Loucy (cell line): ENCODE measurements around the gene IRS1.

Experiments used
- H2AFZ ChIP-seq: fragments of 200-600 bp; sonication (generic); 2 replicates; pipeline ENCODE4 v1.6.0; 2016; ENCODE audit warnings: antibody characterized with exemption, mild to moderate bottlenecking, low read length, moderate library complexity
- H3F3A ChIP-seq: fragments of 200-600 bp; 2 replicates; pipeline ENCODE4 v1.6.0; 2016; ENCODE audit warnings: antibody characterized with exemption, low read depth, mild to moderate bottlenecking
- H3K27me3 ChIP-seq: fragments of 200-600 bp; sonication (generic); 2 replicates; pipeline ENCODE4 v1.6.1; 2014; ENCODE audit warnings: low read length, mild to moderate bottlenecking; ENCODE audit not compliant: insufficient read depth, poor library complexity, severe bottlenecking
- H3K36me3 ChIP-seq: fragments of 200-600 bp; sonication (generic); 2 replicates; pipeline ENCODE4 v1.6.1; 2016; ENCODE audit warnings: low read length; ENCODE audit not compliant: insufficient read depth
- H3K4me1 ChIP-seq: fragments of 200-600 bp; sonication (generic); 2 replicates; pipeline ENCODE4 v1.5.1; 2014; ENCODE audit warnings: low read length, mild to moderate bottlenecking; ENCODE audit not compliant: insufficient read depth, poor library complexity, severe bottlenecking
- H3K4me2 ChIP-seq: fragments of 200-600 bp; sonication (generic); 2 replicates; pipeline ENCODE4 v1.6.0; 2014; ENCODE audit warnings: antibody characterized with exemption, low read length, low read depth, mild to moderate bottlenecking; ENCODE audit not compliant: poor library complexity, severe bottlenecking
- H3K4me3 ChIP-seq: fragments of 200-600 bp; sonication (generic); 2 replicates; pipeline ENCODE4 v1.5.1; 2014; ENCODE audit warnings: low read length, mild to moderate bottlenecking, mixed read lengths; ENCODE audit not compliant: poor library complexity, severe bottlenecking
- H3K79me2 ChIP-seq: fragments of 200-600 bp; sonication (generic); 2 replicates; pipeline ENCODE4 v1.6.1; 2014; ENCODE audit warnings: low read length; ENCODE audit not compliant: insufficient read depth
- H3K9ac ChIP-seq: fragments of 200-600 bp; sonication (generic); 2 replicates; pipeline ENCODE4 v1.6.0; 2014; ENCODE audit warnings: mild to moderate bottlenecking, low read depth, low read length, moderate library complexity; ENCODE audit not compliant: poor library complexity, severe bottlenecking
- H3K9me2 ChIP-seq: fragments of 200-600 bp; sonication (generic); replicated peaks from 2 replicates; pipeline ENCODE4 v1.6.1; 2016; ENCODE audit warnings: low read depth, low read length, mixed read lengths
- H3K9me3 ChIP-seq: fragments of 200-600 bp; sonication (generic); 2 replicates; pipeline ENCODE4 v1.6.1; 2014; ENCODE audit warnings: mild to moderate bottlenecking, antibody characterized with exemption, low read length, low read depth; ENCODE audit not compliant: insufficient read depth
- H4K20me1 ChIP-seq: fragments of 200-600 bp; sonication (generic); 2 replicates; pipeline ENCODE4 v1.6.0; 2014; ENCODE audit warnings: antibody characterized with exemption, low read length, mild to moderate bottlenecking; ENCODE audit not compliant: insufficient read depth, poor library complexity, severe bottlenecking
- EZH2phosphoT487 ChIP-seq: fragments of 200-600 bp; IDR thresholded peaks from 2 replicates; pipeline ENCODE4 v1.6.1; 2018; ENCODE audit warnings: antibody characterized with exemption, mild to moderate bottlenecking, moderate library complexity, borderline replicate concordance
- TF ChIP-seq, protein P1 (sequence below): fragments of 200-600 bp; sonication (generic); conservative IDR thresholded peaks from 2 replicates; pipeline ENCODE4 v1.5.1; 2014; ENCODE audit warnings: mild to moderate bottlenecking, antibody characterized with exemption, low read length

The IRS1 gene

DNA sequence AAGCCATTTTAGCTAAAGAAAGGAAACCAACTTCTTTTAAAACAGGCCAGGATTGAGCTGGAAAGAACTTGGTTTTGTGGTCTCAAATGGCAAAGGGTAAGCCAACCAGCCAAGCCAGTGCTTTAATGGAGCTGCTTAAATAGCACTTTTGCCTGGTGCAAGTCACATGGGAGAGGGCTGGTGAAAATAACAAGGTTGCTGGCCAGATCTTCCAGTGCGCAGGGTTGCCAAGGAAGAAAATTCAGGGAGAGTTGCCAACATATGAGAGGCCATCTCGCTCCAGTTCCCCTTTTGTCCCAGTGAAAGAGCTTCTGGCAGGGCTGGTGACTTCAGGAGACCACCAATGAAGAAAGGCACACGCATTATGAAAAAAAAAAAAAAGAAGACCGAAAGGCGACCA is 57.3 kb downstream of the IRS1 start:
- TF ChIP-seq, protein P1, sequence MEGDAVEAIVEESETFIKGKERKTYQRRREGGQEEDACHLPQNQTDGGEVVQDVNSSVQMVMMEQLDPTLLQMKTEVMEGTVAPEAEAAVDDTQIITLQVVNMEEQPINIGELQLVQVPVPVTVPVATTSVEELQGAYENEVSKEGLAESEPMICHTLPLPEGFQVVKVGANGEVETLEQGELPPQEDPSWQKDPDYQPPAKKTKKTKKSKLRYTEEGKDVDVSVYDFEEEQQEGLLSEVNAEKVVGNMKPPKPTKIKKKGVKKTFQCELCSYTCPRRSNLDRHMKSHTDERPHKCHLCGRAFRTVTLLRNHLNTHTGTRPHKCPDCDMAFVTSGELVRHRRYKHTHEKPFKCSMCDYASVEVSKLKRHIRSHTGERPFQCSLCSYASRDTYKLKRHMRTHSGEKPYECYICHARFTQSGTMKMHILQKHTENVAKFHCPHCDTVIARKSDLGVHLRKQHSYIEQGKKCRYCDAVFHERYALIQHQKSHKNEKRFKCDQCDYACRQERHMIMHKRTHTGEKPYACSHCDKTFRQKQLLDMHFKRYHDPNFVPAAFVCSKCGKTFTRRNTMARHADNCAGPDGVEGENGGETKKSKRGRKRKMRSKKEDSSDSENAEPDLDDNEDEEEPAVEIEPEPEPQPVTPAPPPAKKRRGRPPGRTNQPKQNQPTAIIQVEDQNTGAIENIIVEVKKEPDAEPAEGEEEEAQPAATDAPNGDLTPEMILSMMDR: no peak
- TF ChIP-seq EZH2phosphoT487: no peak
- Histone ChIP-seq H3F3A (no peaks in the 10 kb centered on the region), H3K9me3 (no peaks in the 10 kb centered on the region), H3K36me3 (no peaks in the 10 kb centered on the region), H3K4me1 (no peaks in the 10 kb centered on the region), H3K4me3 (no peak overlapping the region), H3K79me2 (no peaks in the 10 kb centered on the region), H4K20me1 (no peaks in the 10 kb centered on the region), H3K4me2 (no peak overlapping the region), H3K9me2 (no peaks in the 10 kb centered on the region), H3K9ac (no peak overlapping the region), H3K27me3 (no peaks in the 10 kb centered on the region), H2AFZ (no peak overlapping the region)

DNA sequence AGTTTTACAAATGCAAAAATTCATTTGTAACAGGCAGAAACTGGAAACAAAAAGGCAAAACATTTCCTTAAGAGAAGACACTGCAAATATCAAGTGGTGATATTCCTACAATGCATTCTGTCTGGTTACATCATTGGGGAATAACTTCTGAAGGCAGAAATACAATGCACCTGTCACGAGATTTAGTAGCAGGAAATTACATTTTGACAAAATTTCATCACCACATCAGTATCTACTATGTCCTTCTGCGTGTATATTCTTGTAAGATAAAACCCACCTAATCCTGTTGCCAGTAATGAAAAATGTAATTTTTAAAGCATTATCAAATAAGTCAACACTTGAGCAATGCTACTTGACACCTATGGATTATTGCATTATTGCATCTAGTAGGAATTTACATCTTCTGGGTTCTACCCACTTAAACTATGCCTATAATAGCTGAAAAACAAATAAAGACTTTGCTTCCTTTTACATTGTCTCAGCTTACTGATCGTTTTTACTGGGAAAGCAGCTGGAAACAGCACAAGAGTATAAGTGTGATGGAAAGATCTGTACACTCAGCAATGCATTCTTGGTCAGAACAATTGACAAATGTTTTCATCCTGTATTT is 59.5 kb downstream of the IRS1 start:
- Histone ChIP-seq H3K9me3 (no peaks in the 10 kb centered on the region), H3K36me3 (no peaks in the 10 kb centered on the region), H3K4me2 (no peak overlapping the region), H3K4me3 (no peak overlapping the region), H4K20me1 (no peaks in the 10 kb centered on the region), H3K27me3 (no peaks in the 10 kb centered on the region), H3K9ac (no peak overlapping the region), H3K4me1 (no peaks in the 10 kb centered on the region), H3F3A (no peaks in the 10 kb centered on the region), H3K79me2 (no peaks in the 10 kb centered on the region), H3K9me2 (no peaks in the 10 kb centered on the region), H2AFZ (no peak overlapping the region)
- TF ChIP-seq, protein P1: no peak
- TF ChIP-seq EZH2phosphoT487: no peak

DNA sequence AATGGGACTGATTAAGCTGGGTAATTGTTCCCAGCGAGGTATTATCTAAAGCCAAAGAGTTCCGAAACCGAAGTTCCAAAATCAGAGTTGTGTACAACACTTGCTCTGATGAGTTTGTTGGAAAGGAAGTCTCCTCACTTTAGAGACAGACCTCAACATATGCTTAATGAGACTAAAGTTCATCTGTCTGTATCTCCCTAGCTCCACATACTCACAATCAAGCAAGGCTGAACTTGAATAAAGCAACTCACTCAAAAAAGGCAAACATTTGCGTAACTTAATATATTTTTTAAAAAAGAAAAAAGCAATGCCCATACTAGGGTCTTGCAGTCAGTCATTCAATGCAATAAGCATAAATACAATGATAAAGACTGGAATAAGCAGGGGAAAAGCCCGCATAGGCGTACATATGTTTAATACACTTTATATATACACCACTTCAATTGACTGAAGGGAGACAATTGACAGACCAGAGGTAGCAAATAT is 60.0 kb downstream of the IRS1 start:
- TF ChIP-seq, protein P1: no peak
- TF ChIP-seq EZH2phosphoT487: no peak
- Histone ChIP-seq H3F3A (no peaks in the 10 kb centered on the region), H3K27me3 (no peaks in the 10 kb centered on the region), H2AFZ (no peak overlapping the region), H3K79me2 (no peaks in the 10 kb centered on the region), H3K9ac (no peak overlapping the region), H3K36me3 (no peaks in the 10 kb centered on the region), H3K4me1 (no peaks in the 10 kb centered on the region), H3K4me3 (no peak overlapping the region), H3K9me2 (no peaks in the 10 kb centered on the region), H3K9me3 (no peaks in the 10 kb centered on the region), H3K4me2 (no peak overlapping the region), H4K20me1 (no peaks in the 10 kb centered on the region)
